Middle frontal gyrus (tissue), 1 donor: ENCODE results near the gene DNAJB6.
A peak's percentile ranks its signal among the peaks of the same experiment; 100 is the strongest.

Source experiments
- DNase-seq: peaks from one replicate; pipeline ENCODE4 v3.0.0-alpha.2; 2015; ENCODE audit warnings: low spot score; ENCODE audit errors: extremely low spot score

DNAJB6 gene

GRCh38 chr7:157336383-157337315 is at the start of gene DNAJB6:
Gene DNAJB6, plus strand, starts transcription at chr7:157337004. Its CDS starts 21,569 bp downstream, at chr7:157358573.
- DNase-seq: peak; percentile 92

DNA sequence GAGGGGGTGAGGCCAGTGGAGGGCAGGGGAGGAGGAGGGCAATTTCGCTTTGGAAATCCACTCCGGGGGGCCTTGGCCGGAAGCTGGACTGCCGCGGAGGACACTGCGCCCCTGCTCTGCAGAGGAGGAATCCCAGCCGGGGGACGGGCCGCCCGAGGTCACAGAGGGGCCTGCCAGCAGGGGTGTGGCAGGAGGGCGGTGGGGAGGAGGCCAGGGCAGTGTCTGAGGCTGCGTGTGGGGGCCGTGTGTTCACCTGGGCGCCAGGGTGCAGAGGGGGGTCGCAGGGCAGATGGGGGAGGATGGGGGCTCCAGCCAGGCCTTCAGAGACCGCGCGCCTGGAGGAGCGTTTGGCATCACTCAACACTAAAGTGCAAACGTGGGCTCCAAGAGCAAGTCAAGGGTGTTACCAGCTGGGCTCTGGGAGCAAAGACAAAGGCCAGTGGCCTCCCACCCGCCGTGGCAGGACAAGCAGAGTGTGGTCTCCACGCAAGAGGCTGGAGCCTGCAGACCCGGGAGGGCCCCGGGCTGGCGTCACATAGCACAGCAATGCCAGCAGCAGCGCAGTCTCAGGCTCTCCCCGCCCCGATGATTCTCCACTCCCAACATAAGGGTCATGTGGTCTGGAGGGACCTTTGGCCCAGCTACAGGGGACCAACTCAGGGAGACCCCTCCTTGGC is 45.3 kb upstream of the DNAJB6 start:
- DNase-seq: no peak

DNA sequence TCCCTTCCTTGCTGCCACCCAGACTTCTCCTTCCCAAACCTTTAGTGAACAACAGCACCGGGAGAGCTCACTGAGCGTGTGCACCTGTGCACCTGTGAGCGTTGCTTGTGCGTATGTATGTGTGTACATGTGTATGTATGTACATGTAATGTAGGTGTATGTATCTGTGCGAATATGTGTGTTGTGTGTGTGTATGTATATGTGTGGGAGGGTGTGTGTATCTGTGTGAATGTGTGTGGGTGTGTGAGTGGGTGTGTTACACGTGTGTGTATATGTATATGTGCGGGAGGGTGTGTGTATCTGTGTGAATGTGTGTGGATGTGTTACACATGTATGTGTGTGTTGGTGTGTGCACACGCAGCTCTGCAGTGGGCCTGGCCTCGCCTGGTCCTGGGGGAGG is 44.5 kb upstream of the DNAJB6 start:
- no peak for DNase-seq

DNA sequence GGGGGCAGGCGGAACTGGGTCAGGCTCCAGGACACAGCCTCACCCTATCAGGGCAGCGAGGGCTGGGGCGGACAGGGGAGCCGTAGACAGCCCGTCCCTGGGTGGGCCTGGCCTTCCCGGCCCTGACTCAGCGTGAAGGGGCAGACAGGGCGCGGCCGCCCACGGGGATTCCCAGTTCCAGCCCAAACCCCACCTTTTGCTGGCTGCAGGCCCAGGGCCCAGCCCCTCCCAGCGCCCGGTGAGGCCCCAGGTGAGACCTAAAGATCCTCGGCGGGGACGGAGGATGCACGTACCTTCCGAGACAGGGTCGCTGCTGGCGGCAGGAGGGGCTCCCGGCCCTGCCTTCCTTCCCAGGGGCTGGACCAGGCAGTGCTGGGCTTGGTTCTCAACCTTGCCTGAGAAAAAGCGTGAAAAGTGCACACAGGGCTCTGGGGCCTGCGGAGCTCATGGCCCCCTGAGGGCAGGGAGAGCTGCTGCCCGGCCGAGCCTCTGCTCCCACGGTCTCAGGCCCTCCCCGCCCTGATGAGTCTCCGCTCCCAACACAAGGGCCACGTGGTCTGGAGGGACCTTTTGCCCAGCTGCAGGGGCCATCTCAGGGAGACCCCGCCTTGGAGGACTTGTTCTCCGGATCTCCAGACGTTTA is 43.9 kb upstream of the DNAJB6 start:
- DNase-seq: no peak

DNA sequence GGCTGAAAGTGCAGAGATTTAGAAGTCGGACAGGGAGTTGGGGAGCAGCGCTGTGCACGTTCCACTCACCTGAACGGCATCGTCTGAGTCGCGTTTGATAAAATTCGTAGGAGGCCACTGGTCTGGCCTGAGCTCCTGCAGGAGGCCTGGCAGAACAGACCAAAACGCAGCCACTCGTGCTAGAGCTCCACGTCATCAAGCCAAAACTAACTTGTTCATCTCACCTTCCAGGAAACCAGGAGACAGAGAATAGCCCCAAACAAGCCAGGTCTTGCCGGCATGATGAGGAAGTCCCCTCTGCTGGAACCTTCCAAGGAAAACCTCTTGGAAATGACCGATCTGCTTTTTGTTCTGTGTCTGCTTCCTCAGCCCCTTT is 43.4 kb upstream of the DNAJB6 start:
- no peak for DNase-seq

GRCh38 chr7:157294773-157295172 is 42.0 kb upstream of the DNAJB6 start:
- no peak for DNase-seq

GRCh38 chr7:157295338-157295737 is 41.5 kb upstream of the DNAJB6 start:
- DNase-seq: no peak

DNA sequence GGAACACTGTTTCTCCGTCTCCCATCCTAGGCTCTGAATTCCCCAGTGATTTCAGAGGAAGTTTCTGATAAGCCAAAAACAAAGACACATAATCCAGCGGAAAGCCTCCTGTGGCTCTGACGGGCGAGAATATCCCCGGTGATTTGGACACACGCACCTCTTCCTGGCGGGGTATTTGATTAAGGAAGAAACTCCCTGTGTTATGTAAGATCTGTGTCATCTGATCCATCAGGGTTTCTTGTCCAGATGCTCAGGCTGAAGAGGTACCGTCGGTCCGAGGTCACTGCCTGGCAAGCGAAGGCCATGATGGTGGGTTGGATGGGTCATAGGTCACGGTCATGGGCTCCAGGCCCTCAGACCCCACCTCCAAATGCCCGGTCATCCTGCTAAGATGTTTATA is 39.6 kb upstream of the DNAJB6 start:
- no peak for DNase-seq

DNA sequence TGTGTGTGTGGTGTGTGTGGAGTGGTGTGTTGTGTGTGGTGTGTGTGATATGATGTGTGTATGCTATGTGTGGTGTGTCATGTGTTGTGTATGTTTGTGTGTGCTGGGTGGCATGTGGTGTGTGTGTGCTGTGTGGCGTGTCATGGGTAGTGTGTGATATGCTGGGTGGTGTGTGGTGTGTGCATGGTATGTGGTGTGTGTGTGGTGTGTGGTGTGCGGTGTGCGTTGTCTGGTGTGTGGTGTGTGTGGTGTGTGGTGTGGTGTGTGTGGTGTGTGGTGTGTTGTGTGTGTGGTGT is 37.5 kb upstream of the DNAJB6 start:
- no peak for DNase-seq

DNA sequence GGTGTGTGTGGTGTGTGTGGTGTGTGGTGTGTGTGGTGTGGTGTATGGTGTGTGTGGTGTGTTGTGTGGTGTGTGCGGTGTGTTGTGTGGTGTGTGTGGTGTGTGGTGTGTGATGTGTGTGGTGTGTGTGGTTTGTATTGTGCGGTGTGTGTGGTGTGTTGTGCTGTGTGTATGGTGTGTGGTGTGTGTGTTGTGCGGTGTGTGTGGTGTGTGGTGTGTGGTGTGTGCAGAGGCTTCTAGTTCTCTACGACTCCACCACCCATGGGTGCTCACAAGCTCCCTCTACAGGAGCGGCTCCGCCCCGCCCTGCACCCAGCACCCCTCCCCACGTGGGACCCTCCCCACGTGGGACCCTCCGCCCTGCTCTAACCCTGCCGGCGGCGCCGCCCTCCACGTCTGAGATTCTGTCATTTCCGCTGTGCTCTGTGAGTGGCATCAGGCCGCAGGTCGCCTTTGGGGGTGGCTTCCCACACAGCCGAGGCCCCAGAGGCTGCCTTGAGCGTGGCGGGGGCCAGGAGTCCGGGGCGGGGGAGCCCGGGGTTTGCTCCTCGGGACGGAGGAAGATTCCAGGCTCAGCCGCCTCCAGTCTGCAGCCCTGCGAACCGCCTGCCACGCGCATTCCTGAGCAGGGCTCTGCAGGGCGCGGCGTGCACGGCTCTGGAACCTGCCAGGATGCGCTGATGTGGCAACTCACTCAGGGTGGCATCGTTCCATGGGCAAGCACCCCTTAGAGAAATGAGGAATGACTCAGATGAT is 37.0 kb upstream of the DNAJB6 start:
- no peak for DNase-seq

DNA sequence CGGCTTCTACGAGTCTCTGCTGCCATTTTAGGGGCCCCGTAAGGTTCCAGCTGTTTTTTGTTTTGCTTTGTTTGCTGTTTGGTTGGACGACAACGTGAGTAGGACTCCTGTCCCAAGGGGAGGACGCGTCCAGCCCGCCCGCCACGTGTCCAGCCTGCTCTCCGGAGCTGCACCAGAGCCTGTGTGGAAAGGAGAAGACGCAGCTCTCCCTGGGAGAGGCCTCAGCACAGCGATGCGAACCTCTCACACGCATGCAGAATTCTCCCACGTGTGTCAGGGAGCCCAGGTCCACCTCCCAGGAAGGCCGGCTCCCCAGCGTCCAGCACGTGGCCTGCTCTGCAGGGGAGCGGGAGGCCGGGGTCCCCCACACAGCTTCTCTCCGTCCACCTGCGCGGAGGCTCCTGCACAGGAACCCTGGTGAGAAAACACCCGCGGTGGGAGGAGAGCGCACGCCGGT is 36.4 kb upstream of the DNAJB6 start:
- no peak for DNase-seq

GRCh38 chr7:157301610-157302120 is 35.1 kb upstream of the DNAJB6 start:
- no peak for DNase-seq

DNA sequence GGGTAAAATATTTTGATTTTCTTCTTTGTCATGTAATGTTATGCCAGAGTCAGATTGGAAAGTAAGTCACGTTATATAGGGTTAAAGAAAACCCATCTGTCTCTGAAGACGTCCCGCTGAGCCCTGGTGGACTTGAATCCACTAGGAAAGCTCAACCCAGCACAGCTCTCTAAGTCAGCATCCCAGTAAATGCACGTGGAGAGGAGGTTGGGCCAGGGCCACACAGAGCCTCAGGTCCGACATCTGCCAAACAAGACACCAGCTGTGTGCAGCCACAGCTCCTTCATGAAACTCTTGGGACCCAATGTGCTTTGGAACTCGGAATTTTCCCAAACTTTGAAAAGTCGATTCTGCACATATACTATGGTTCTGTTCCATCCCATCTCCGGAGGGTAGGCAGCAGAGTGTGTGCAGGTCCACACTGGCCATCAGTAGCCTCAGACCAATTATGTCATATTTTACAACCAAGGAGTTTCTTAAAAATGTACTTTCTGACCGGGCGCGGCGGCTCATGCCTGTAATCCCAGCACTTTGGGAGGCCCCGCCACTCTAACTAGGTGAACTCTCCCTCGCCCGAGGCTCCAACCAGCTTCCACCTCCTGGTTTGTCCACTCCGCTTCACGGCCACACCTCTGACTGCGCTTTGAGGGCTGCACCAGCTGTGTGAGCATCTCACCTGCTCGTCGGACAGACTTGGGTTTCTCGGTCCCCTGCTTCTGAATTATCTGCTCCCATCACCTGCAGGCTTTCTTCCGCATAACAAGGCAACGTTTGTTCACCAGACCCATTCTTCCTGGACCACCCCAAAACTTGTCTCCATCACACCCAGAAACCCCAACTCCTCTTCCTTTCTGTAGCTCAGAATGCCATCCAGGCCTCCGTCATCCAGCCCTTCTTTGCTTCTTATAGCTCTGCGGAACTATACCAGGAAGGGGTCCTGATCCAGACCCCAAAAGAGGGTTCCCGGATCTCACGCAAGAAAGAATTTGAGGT is 29.7 kb upstream of the DNAJB6 start:
- no peak for DNase-seq

GRCh38 chr7:157309988-157310668 is 26.7 kb upstream of the DNAJB6 start:
- DNase-seq: no peak

- DNase-seq: no peak
Measured at GRCh38 chr7:157310676-157311185, 26.1 kb upstream of the DNAJB6 start.

- no peak for DNase-seq
Measured at GRCh38 chr7:157312941-157313340, 23.9 kb upstream of the DNAJB6 start.

DNA sequence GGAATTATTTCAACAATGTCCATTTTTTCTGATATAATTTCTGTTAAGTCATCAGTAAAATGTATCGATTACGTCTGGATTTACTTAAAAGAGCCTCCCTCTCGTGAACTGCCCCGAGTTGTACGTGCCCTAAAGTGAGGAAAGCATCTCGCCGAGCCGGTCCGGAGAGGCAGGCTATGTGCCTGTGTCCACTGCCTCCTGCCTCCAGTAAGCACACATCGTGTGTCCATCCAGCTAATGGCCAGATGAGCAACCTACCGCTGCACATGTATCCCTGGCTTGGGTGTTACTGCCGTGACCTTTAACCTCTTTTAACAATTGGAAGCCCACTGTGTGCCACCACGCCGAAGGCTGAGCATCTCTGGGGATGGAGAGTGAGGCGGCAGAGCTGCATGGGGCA is 23.2 kb upstream of the DNAJB6 start:
- DNase-seq: no peak

- no peak for DNase-seq
Measured at GRCh38 chr7:157318015-157318706, 18.6 kb upstream of the DNAJB6 start.

DNA sequence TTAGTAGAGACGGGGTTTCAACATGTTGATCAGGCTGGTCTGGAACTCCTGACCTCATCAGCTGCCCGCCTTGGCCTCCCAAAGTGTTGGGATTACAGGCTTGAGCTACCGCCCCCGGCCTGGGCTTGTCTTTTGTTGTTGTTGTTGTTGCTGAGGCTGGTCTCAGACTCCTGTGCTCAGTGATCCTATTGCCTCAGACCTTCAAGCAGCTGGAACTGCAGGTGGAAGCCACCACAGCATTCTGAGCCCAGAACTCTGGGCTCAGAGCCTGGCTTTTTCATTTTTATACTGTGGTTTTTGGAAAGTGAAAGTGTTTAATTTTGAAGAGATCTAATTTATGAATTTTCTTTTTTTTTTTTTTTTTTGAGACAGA is 16.2 kb upstream of the DNAJB6 start:
- DNase-seq: no peak
